ENCODE data around the gene SSR1.

GRCh38 chr6:7267071-7267465, 45.9 kb downstream of the SSR1 start:
- TF ChIP-seq CTCF (IDR thresholded peaks at IDR 0.05; ENCODE audit: low read length) (no peak), EZH2phosphoT487 (IDR thresholded peaks at IDR 0.05; ENCODE audit: low read length) (no peak)

All from MM.1S (cell line).